ENCODE measurements around the gene VAPA. TPM values are rescaled to one million over a fixed set of nuclear protein-coding genes. Genes with fewer than 3 reads are reported as not detected.

The VAPA gene
- polyA plus RNA-seq, 3 donors, result 113 to 152 (median 134) TPM

Other genes starting within 250 kb of the VAPA start
- gene RAB31, start 205.7 kb upstream of the VAPA start, polyA plus RNA-seq, result 10 to 100 TPM in 2 of 3 donors, 1 to 10 TPM in 1; 3.6 to 48.1 (median 20.4) TPM
- gene TXNDC2, start 28.0 kb upstream of the VAPA start, polyA plus RNA-seq, result under 1 TPM in 1 of 3 donors, not detected in 2; 0.01 TPM

Data from adipose tissue (tissue), 3 donors.